Astrocyte (in vitro differentiated cells and primary cell): Measurements from ENCODE around the gene PSMB9. TPM values are rescaled to one million over a fixed set of nuclear protein-coding genes. Genes with fewer than 3 reads are reported as not detected.
"Not testable (repeated sequence)": the region's sequence is repeated elsewhere in the genome, so short reads cannot be mapped to it uniquely, and the experiment has no call there.

Source experiments
- DNase-seq: peaks from one replicate; pipeline ENCODE4 v3.0.0-alpha.2; 2010; ENCODE audit warnings: low read depth
- FAIRE-seq: peaks from 2 replicates; lab custom pipeline; 2011; peaks lifted over from hg19 to GRCh38; lab: Jason Lieb, UNC
- H2AFZ ChIP-seq: 2 replicates; pipeline ENCODE4 v1.6.0; 2012; ENCODE audit warnings: low read depth, low read length, inconsistent platforms
- H3K27ac ChIP-seq: 2 replicates; pipeline ENCODE4 v1.5.1; 2011; ENCODE audit warnings: low read depth, low read length, inconsistent platforms
- H3K27me3 ChIP-seq: 2 replicates; pipeline ENCODE4 v1.6.0; 2011; ENCODE audit warnings: low read length, inconsistent platforms; ENCODE audit not compliant: insufficient read depth
- H3K36me3 ChIP-seq: 2 replicates; pipeline ENCODE4 v1.5.1; 2011; ENCODE audit warnings: low read length, inconsistent platforms; ENCODE audit not compliant: insufficient read depth
- H3K4me1 ChIP-seq: 2 replicates; pipeline ENCODE4 v1.5.1; 2011; ENCODE audit warnings: low read length, inconsistent platforms; ENCODE audit not compliant: insufficient read depth
- H3K4me2 ChIP-seq: 2 replicates; pipeline ENCODE4 v1.6.0; 2012; ENCODE audit warnings: low read length, inconsistent platforms
- H3K4me3 ChIP-seq: 2 replicates; pipeline ENCODE4 v1.5.1; 2011; ENCODE audit warnings: low read depth, mild to moderate bottlenecking, low read length, inconsistent platforms; ENCODE audit not compliant: insufficient read depth
- H3K79me2 ChIP-seq: 2 replicates; pipeline ENCODE4 v1.6.0; 2012; ENCODE audit warnings: mild to moderate bottlenecking, low read length, inconsistent platforms; ENCODE audit not compliant: insufficient read depth
- H3K9ac ChIP-seq: 2 replicates; pipeline ENCODE4 v1.6.0; 2012; ENCODE audit warnings: mild to moderate bottlenecking, low read length, inconsistent platforms
- H3K9me3 ChIP-seq: 2 replicates; pipeline ENCODE4 v1.5.1; 2012; ENCODE audit warnings: low read depth, mild to moderate bottlenecking, low read length, inconsistent platforms; ENCODE audit not compliant: insufficient read depth
- H4K20me1 ChIP-seq: 2 replicates; pipeline ENCODE4 v1.6.0; 2012; ENCODE audit warnings: low read length, inconsistent platforms; ENCODE audit not compliant: insufficient read depth
- H3K27ac Mint-ChIP-seq: one replicate; pipeline ENCODE4 v1.8.0; 2021; ENCODE audit warnings: mild to moderate bottlenecking, mixed read lengths; ENCODE audit not compliant: unreplicated experiment
- H3K27me3 Mint-ChIP-seq: one replicate; pipeline ENCODE4 v1.8.0; 2021; ENCODE audit warnings: low read depth, mixed read lengths; ENCODE audit not compliant: unreplicated experiment
- H3K36me3 Mint-ChIP-seq: one replicate; pipeline ENCODE4 v1.8.0; 2021; ENCODE audit warnings: low read depth, mixed read lengths; ENCODE audit not compliant: unreplicated experiment
- H3K4me1 Mint-ChIP-seq: one replicate; pipeline ENCODE4 v1.8.0; 2021; ENCODE audit warnings: low read depth, mixed read lengths; ENCODE audit not compliant: unreplicated experiment
- H3K4me3 Mint-ChIP-seq: one replicate; pipeline ENCODE4 v1.8.0; 2021; ENCODE audit warnings: mild to moderate bottlenecking, moderate library complexity, mixed read lengths; ENCODE audit not compliant: unreplicated experiment
- H3K9me3 Mint-ChIP-seq: one replicate; pipeline ENCODE4 v1.8.0; 2021; ENCODE audit warnings: mild to moderate bottlenecking, mixed read lengths; ENCODE audit not compliant: unreplicated experiment
- CTCF ChIP-seq: IDR thresholded peaks from 2 replicates; pipeline ENCODE4 v1.5.1; 2011; ENCODE audit warnings: low read depth, mild to moderate bottlenecking, inconsistent platforms, low read length, moderate library complexity; ENCODE audit not compliant: insufficient read depth
- EZH2 ChIP-seq: IDR thresholded peaks from 2 replicates; pipeline ENCODE4 v1.6.1; 2012; ENCODE audit warnings: mild to moderate bottlenecking, low read length, inconsistent platforms; ENCODE audit not compliant: insufficient read depth
- total RNA-seq: library from RNA; stranded (reverse); gene quantifications from 2 replicates; pipeline ENCODE4 v1.2.1, GENCODE V29; 2021

PSMB9 gene
- total RNA-seq, 1 donor from 2014 or later = 34.1 TPM

DNA sequence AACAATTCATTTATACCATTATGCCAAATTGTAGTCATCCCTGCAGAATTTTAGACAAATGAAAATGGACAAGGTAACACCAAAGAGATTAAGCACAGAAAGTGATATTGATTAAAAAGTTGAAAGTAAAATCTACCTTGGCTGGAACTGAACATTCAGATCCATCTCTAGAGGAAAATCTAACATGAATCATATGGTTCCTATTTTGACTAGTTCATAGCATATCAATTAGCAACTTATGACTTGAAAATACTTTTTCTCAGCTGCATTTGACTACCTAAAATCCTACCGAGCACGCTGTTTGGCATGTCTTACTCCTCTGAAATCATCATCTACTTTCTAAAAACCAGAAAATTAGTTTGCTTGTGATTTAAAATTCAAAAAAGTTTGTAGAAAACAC, 22.6 kb downstream of the PSMB9 start:
- Histone ChIP-seq H3K4me1 (no peaks in the 10 kb centered on the region), H3K9me3 (no peaks in the 10 kb centered on the region), H4K20me1 (no peaks in the 10 kb centered on the region), H3K4me3 (no peak overlapping the region), H3K27me3 (peaks cover 30% of the 10 kb centered on the region), H3K4me2 (no peak overlapping the region), H2AFZ (no peak overlapping the region), H3K79me2 (no peaks in the 10 kb centered on the region), H3K27ac (no peak overlapping the region), H3K9ac (no peak overlapping the region), H3K36me3 (no peaks in the 10 kb centered on the region)
- Mint-ChIP-seq H3K4me3 (no peak overlapping the region), H3K9me3 (peaks cover 3% of the 10 kb centered on the region), H3K27me3 (peaks cover 2% of the 10 kb centered on the region), H3K36me3 (no peaks in the 10 kb centered on the region), H3K27ac (no peak overlapping the region), H3K4me1 (no peaks in the 10 kb centered on the region)
- TF ChIP-seq CTCF (no peak), EZH2 (no peak)
- FAIRE-seq (no peak), DNase-seq (no peak)

GRCh38 chr6:32879691-32880090, 25.7 kb downstream of the PSMB9 start:
- peaks cover 30% of the 10 kb centered on the region for H3K27me3 ChIP-seq
- no peak overlapping the region for H3K27ac ChIP-seq
- H3K9me3 ChIP-seq = no peaks in the 10 kb centered on the region
- peak; percentile 30 for TF ChIP-seq EZH2
- no peak for TF ChIP-seq CTCF
- H3K36me3 ChIP-seq = no peaks in the 10 kb centered on the region
- no peaks in the 10 kb centered on the region for H3K36me3 Mint-ChIP-seq
- H3K9ac ChIP-seq = no peak overlapping the region
- peaks cover 3% of the 10 kb centered on the region for H3K4me1 Mint-ChIP-seq
- FAIRE-seq (no peak), DNase-seq (no peak)
- H3K4me2 ChIP-seq = no peak overlapping the region
- no peak overlapping the region for H3K4me3 ChIP-seq
- no peak overlapping the region for H2AFZ ChIP-seq
- H4K20me1 ChIP-seq = no peaks in the 10 kb centered on the region
- H3K27ac Mint-ChIP-seq = no peak overlapping the region
- peaks cover 3% of the 10 kb centered on the region for H3K4me1 ChIP-seq
- H3K4me3 Mint-ChIP-seq = no peak overlapping the region
- peaks cover 2% of the 10 kb centered on the region for H3K27me3 Mint-ChIP-seq
- H3K79me2 ChIP-seq = no peaks in the 10 kb centered on the region
- peaks cover 3% of the 10 kb centered on the region for H3K9me3 Mint-ChIP-seq

DNA sequence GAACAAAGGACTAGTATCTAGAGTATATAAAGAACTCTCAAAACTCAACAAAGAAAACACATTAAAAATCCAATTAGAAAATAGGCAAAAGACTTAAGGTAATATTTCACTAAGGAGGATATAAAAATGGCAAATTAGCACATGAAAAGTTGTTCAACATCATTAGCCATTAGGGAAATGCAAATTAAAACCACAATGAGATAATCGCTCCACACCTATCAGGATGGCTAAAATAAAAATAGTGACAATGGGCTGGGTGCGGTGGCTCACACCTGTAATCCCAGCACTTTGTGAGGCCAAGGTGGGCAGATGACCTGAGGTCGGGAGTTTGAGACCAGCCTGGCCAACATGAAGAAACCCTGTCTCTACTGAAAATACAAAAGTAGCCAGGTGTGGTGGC, 27.0 kb downstream of the PSMB9 start:
- not testable (repeated sequence) for DNase-seq, H2AFZ ChIP-seq, H3K27me3 Mint-ChIP-seq, H3K27ac ChIP-seq, H3K9ac ChIP-seq, H3K4me3 ChIP-seq, FAIRE-seq, H3K4me2 ChIP-seq, H3K4me1 Mint-ChIP-seq, H3K36me3 Mint-ChIP-seq, H3K4me3 Mint-ChIP-seq, H4K20me1 ChIP-seq, H3K36me3 ChIP-seq, H3K9me3 ChIP-seq, H3K27ac Mint-ChIP-seq, H3K4me1 ChIP-seq, H3K9me3 Mint-ChIP-seq, H3K79me2 ChIP-seq
- peaks cover 28% of the 10 kb centered on the region for H3K27me3 ChIP-seq
